ENCODE results near the gene NME3. TPM values are rescaled to one million over a fixed set of nuclear protein-coding genes. Genes with fewer than 3 reads are reported as not detected.

Gene NME3
- total RNA-seq = 34.6 and 65.0 TPM in 2 replicates

GRCh38 chr16:1771188-1771863 lies at the start of gene NME3:
Gene NME3, minus strand, starts transcription at chr16:1771543. Its CDS starts 9 bp downstream, at chr16:1771534.

GRCh38 chr16:1793578-1794220 lies 22.4 kb upstream of the NME3 start, which contains the start of gene IGFALS:
Gene IGFALS, minus strand, starts transcription at chr16:1793705. Its CDS starts 53 bp downstream, at chr16:1793652.

GRCh38 chr16:1782408-1783264 lies 11.3 kb upstream of the NME3 start, which contains the start of the genes NUBP2 and SPSB3:
Gene NUBP2, plus strand, starts transcription at chr16:1782960. Its CDS starts 61 bp downstream, at chr16:1783021.
Gene SPSB3, minus strand, starts transcription at chr16:1782571. Its CDS starts 1,088 bp downstream, at chr16:1781483.

GRCh38 chr16:1772908-1773702 lies 1.8 kb upstream of the NME3 start, which contains the start of gene MRPS34:
Gene MRPS34, minus strand, starts transcription at chr16:1773134. Its CDS starts 15 bp downstream, at chr16:1773119.

GRCh38 chr16:1772362-1772907 lies 1.1 kb upstream of the NME3 start, which contains the start of gene EME2:
Gene EME2, plus strand, starts transcription at chr16:1772810. Its CDS starts 418 bp downstream, at chr16:1773228.

Other genes with a start within 250 kb of the NME3 start
- gene TMEM204, start 237.9 kb downstream of the NME3 start, total RNA-seq = 4.8 and 7.2 TPM in 2 replicates
- gene IFT140, start 159.5 kb downstream of the NME3 start, total RNA-seq = 27.2 and 42.7 TPM in 2 replicates
- 7.7 and 8.4 TPM in 2 replicates for gene CRAMP1, start 159.2 kb downstream of the NME3 start, total RNA-seq
- gene JPT2, start 93.3 kb downstream of the NME3 start, total RNA-seq = 28.0 and 49.4 TPM in 2 replicates
- gene MAPK8IP3, start 65.3 kb downstream of the NME3 start, total RNA-seq = 42.9 and 44.9 TPM in 2 replicates
- 11.7 and 16.5 TPM in 2 replicates for gene EME2, start 1.3 kb upstream of the NME3 start, total RNA-seq
- gene MRPS34, start 1.6 kb upstream of the NME3 start, total RNA-seq = 89.7 and 102 TPM in 2 replicates
- 29.0 and 37.5 TPM in 2 replicates for gene SPSB3, start 11.0 kb upstream of the NME3 start, total RNA-seq
- 70.7 and 82.7 TPM in 2 replicates for gene NUBP2, start 11.4 kb upstream of the NME3 start, total RNA-seq
- gene IGFALS, start 22.2 kb upstream of the NME3 start, total RNA-seq = under 0.01 and 0.50 TPM in 2 replicates
- 48.1 and 55.1 TPM in 2 replicates for gene HAGH, start 55.3 kb upstream of the NME3 start, total RNA-seq
- gene FAHD1, start 55.7 kb upstream of the NME3 start, total RNA-seq = 66.5 and 87.0 TPM in 2 replicates
- gene MEIOB, start 100.6 kb upstream of the NME3 start, total RNA-seq = 0.22 and 0.50 TPM in 2 replicates
- not detected in 2 replicates for gene HS3ST6, start 146.9 kb upstream of the NME3 start, total RNA-seq
- 6.2 and 6.6 TPM in 2 replicates for gene MSRB1, start 171.7 kb upstream of the NME3 start, total RNA-seq
- not detected in 2 replicates for gene RPL3L, start 183.1 kb upstream of the NME3 start, total RNA-seq
- gene NDUFB10, start 188.0 kb upstream of the NME3 start, total RNA-seq = 110 and 149 TPM in 2 replicates
- gene RPS2, start 193.3 kb upstream of the NME3 start, total RNA-seq = 1,423 and 2,571 TPM in 2 replicates
- gene RNF151, start 195.3 kb upstream of the NME3 start, total RNA-seq = not detected in 2 replicates
- 40.7 and 57.5 TPM in 2 replicates for gene TBL3, start 200.5 kb upstream of the NME3 start, total RNA-seq
- gene NOXO1, start 209.9 kb upstream of the NME3 start, total RNA-seq = not detected in 2 replicates
- gene GFER, start 212.7 kb upstream of the NME3 start, total RNA-seq = 18.5 and 23.0 TPM in 2 replicates
- gene SYNGR3, start 218.4 kb upstream of the NME3 start, total RNA-seq = 1.4 and 6.1 TPM in 2 replicates
- 20.7 and 22.7 TPM in 2 replicates for gene ZNF598, start 238.3 kb upstream of the NME3 start, total RNA-seq
- gene NPW, start 248.2 kb upstream of the NME3 start, total RNA-seq = 0.33 and 0.87 TPM in 2 replicates